Hepatocyte (in vitro differentiated cells): ENCODE data around the gene RAB38.

Experiments
- CTCF ChIP-seq: fragments of 200-600 bp; sonication (generic); IDR thresholded peaks from 2 replicates; pipeline ENCODE4 v1.5.1; 2016; ENCODE audit warnings: antibody characterized with exemption, mild to moderate bottlenecking; ENCODE audit not compliant: poor library complexity
- EZH2 ChIP-seq: fragments of 200-600 bp; sonication (generic); IDR thresholded peaks from 2 replicates; pipeline ENCODE4 v1.6.1; 2016; ENCODE audit warnings: antibody characterized with exemption, mild to moderate bottlenecking, borderline replicate concordance

- TF ChIP-seq CTCF (no peak), EZH2 (no peak)
These were observed 86.1 kb downstream of the RAB38 start for GRCh38 chr11:88089134-88089533.
